Activated CD4-positive, alpha-beta T cell treated with anti-CD3 and anti-CD28 coated beads, Interleukin-2, amount 10 ng/mL, durations not matched to agents 24 days and 14 days (primary cell): ENCODE results near the gene SERPINB12. TPM values are rescaled to one million over a fixed set of nuclear protein-coding genes. Genes with fewer than 3 reads are reported as not detected.

Experiments
- DNase-seq: peaks from one replicate; pipeline ENCODE4 v3.0.0; 2022
- H3K27ac Mint-ChIP-seq: one replicate; pipeline ENCODE4 v1.8.0; 2022; ENCODE audit warnings: mild to moderate bottlenecking, mixed read lengths
- H3K27me3 Mint-ChIP-seq: one replicate; pipeline ENCODE4 v1.8.0; 2022; ENCODE audit warnings: mixed read lengths
- H3K36me3 Mint-ChIP-seq: one replicate; pipeline ENCODE4 v1.8.0; 2022; ENCODE audit warnings: low read depth, mild to moderate bottlenecking, mixed read lengths
- H3K4me1 Mint-ChIP-seq: one replicate; pipeline ENCODE4 v1.8.0; 2021; ENCODE audit warnings: mixed read lengths
- H3K4me3 Mint-ChIP-seq: one replicate; pipeline ENCODE4 v1.8.0; 2022; ENCODE audit warnings: mild to moderate bottlenecking, moderate library complexity, mixed read lengths
- H3K9me3 Mint-ChIP-seq: one replicate; pipeline ENCODE4 v1.8.0; 2021; ENCODE audit warnings: mixed read lengths
- intact Hi-C: fragments of 100-400 bp; cut with micrococcal nuclease; formaldehyde crosslinking; loops from one replicate; pipeline ENCODE4 v1.15.1; 2023
- total RNA-seq: library from RNA; stranded (reverse); gene quantifications from 2 replicates; pipeline ENCODE4 v1.2.3, GENCODE V29; 2022

The SERPINB12 gene
- total RNA-seq, 1 donor from 2014 or later, result not detected

DNA sequence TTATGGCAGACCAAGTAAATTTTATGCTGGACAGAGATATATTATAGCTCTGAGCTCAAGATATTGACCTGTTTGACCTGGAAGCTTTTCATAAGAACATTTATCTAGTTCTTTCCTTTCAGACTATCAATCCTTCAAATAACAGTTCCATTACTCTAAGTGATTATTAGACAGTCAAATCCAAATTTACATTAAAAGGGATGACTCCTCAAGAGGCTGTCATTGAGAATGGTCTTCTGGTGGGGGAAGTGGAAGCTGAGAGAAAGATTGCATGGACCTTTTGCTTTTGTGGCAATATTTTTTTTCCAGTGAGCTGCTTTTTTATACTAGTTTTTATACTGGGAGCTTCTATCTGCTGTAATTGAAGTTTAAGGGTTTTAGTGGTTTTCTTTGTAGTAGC, 14.9 kb upstream of the SERPINB12 start:
- Mint-ChIP-seq H3K36me3 (no peaks in the 10 kb centered on the region), H3K27me3 (peaks cover 20% of the 10 kb centered on the region), H3K4me1 (no peaks in the 10 kb centered on the region), H3K4me3 (no peak overlapping the region), H3K9me3 (no peaks in the 10 kb centered on the region), H3K27ac (no peak overlapping the region)
- no peak for DNase-seq
- intact Hi-C loops, result no loop called here

DNA sequence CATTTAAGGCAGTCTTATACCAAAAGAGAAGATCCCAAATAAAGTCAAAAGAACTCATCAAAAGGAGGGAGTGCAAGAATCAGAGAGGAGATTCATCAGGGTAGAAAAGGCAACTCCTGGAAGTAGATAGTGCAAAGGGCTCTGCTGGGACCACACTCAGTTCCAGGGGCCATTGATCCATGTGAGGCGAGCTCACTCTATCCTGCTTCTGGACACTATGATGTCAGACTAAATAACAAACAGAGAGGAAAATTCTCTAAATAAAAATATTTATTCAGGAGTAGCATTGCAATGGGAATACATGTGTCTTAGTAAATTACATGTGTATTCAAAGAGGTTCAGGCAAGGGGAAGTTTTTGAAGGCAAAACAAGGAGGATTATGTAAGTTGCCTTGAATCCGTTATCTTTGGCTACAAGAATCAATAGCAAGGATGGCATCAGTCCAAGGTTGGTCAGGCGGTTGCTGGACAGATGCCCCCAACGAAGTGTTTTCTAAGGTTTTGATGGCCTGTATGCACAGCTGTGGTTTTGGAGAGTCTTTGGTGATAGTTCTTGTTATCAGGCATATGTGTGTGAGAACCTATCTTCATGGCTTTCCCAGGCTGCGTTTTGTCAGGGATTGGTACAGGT, 13.2 kb upstream of the SERPINB12 start:
- intact Hi-C loops, result no loop called here
- H3K36me3 Mint-ChIP-seq, result no peaks in the 10 kb centered on the region
- H3K27ac Mint-ChIP-seq, result no peak overlapping the region
- no peaks in the 10 kb centered on the region for H3K9me3 Mint-ChIP-seq
- no peaks in the 10 kb centered on the region for H3K4me1 Mint-ChIP-seq
- no peak overlapping the region for H3K4me3 Mint-ChIP-seq
- DNase-seq, result peak; percentile 35
- H3K27me3 Mint-ChIP-seq, result peaks cover 16% of the 10 kb centered on the region

DNA sequence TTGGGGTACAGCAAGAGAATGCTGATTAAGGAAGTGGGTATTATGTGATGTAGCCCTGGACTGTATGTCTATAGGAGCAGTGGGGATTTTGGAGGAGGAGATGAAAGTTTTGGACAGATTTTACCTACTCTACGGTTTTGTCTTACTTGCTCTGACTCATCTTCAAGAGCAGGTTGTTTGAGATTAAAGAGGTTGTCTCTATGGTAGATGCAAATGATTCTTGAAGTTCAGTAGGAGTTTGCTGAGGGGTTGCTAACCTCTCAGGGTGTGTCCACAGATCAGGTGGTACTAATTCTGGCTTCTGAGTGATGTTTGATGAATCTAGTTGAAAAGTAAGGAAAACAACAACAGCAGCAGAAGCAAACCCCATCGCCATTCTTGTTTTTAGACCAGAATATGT, 9.7 kb upstream of the SERPINB12 start:
- H3K36me3 Mint-ChIP-seq, result no peaks in the 10 kb centered on the region
- peaks cover 2% of the 10 kb centered on the region for H3K4me1 Mint-ChIP-seq
- no peaks in the 10 kb centered on the region for H3K9me3 Mint-ChIP-seq
- no peak overlapping the region for H3K27ac Mint-ChIP-seq
- no peak overlapping the region for H3K4me3 Mint-ChIP-seq
- H3K27me3 Mint-ChIP-seq, result peaks cover 18% of the 10 kb centered on the region
- intact Hi-C loops, result no loop called here
- no peak for DNase-seq

DNA sequence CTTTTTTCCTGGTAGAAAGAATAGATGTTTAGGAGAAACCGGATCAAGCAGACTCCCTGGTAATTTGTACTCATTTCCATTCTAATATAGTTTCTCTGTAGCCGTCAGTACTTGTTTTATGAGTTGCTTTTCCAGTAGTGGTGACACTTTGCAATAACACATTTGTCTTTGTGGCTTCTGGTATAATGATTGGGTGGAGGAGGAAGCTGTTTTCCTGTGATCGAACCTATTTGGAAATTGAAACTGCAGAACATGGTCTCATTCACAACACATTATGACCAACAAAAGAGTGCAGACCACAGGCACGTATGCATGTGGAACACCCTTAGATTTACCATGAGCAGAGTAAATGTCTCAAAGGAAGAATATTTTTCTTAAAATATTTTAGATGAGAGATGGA, 7.6 kb upstream of the SERPINB12 start:
- Mint-ChIP-seq H3K4me3 (no peak overlapping the region), H3K9me3 (no peaks in the 10 kb centered on the region), H3K27ac (no peak overlapping the region)

DNA sequence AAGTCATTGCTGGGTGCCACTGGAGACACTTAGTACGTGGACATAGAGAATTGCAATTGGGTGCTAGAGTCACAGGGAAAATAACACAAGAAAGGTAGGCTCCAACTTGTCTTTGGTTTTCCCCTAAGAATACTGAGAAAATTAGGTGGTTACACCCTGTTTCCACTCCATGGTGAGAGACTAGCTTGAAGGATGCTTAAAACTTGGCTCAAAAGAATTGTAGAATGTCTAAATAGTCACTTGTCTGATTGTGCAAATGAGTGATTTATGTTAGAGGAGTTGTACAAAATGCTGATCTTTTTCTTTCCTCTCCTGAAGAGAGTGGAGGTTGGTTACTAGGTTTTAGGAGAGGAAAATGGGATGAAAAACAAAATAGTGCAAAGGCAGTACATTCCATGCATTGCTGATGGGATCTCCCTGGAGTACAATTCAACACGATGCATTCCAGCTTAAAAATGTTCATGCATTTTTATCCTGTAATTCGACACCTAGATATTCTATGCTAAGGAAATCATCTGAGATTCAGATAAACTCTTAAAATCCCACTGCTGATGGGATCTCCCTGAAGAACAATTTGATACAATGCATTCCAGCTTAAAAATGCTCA, 2.2 kb upstream of the SERPINB12 start:
- Mint-ChIP-seq H3K27ac (no peak overlapping the region), H3K4me3 (no peak overlapping the region), H3K36me3 (no peaks in the 10 kb centered on the region), H3K27me3 (peaks cover 27% of the 10 kb centered on the region), H3K4me1 (no peaks in the 10 kb centered on the region), H3K9me3 (no peaks in the 10 kb centered on the region)
- no peak for DNase-seq
- intact Hi-C loops, result no loop called here

More for the DNA sequence above, 7.6 kb upstream of the SERPINB12 start:
- peak; percentile 58 for DNase-seq
- intact Hi-C loops, result no loop called here
- H3K27me3 Mint-ChIP-seq, result peaks cover 11% of the 10 kb centered on the region
- peaks cover 2% of the 10 kb centered on the region for H3K4me1 Mint-ChIP-seq
- no peaks in the 10 kb centered on the region for H3K36me3 Mint-ChIP-seq

DNA sequence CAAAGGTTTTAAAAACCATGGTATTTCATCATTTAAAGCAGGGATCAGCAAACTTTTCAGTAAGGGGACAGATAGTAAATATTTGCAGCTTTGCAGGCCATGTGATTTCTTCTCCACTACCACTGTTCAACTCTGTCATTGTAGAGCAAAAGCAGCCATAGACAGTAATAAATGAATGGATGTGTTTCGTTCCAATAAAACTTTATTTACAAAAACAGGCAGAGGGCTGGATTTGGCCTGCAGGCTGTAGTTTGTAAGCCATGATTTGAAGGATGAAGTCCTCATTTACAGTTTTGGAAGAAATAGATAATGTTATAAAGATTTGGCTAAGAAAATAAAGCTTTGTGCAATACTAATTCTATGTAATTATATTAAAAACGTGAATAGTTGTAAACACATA, 1.8 kb downstream of the SERPINB12 start:
- DNase-seq, result no peak
- no peaks in the 10 kb centered on the region for H3K4me1 Mint-ChIP-seq
- H3K36me3 Mint-ChIP-seq, result no peaks in the 10 kb centered on the region
- no peaks in the 10 kb centered on the region for H3K9me3 Mint-ChIP-seq
- no peak overlapping the region for H3K27ac Mint-ChIP-seq
- intact Hi-C loops, result no loop called here
- H3K4me3 Mint-ChIP-seq, result no peak overlapping the region
- H3K27me3 Mint-ChIP-seq, result peaks cover 40% of the 10 kb centered on the region

DNA sequence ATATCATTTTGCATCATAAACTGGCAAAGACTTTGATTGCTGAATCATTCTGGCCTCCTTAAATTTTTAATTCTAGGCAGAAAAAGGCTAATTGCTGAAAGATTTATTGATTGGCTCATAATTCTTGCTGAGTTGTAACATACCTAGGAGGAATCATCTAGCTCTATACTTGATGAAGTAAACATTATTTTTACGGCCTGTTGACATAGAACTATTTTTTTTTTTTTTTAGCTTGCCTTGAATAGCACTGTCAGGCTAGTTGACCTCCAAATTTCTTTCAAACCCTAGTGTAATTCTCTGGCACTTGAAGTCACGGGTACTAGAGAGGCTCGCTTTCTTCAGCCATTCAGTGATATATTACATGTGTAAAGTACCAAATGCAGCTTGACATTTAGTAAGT, 2.8 kb downstream of the SERPINB12 start:
- H3K4me1 Mint-ChIP-seq, result no peaks in the 10 kb centered on the region
- H3K36me3 Mint-ChIP-seq, result no peaks in the 10 kb centered on the region
- H3K27ac Mint-ChIP-seq, result no peak overlapping the region
- H3K27me3 Mint-ChIP-seq, result peaks cover 40% of the 10 kb centered on the region
- H3K4me3 Mint-ChIP-seq, result no peak overlapping the region
- intact Hi-C loops, result no loop called here
- peak; percentile 21 for DNase-seq
- H3K9me3 Mint-ChIP-seq, result no peaks in the 10 kb centered on the region

DNA sequence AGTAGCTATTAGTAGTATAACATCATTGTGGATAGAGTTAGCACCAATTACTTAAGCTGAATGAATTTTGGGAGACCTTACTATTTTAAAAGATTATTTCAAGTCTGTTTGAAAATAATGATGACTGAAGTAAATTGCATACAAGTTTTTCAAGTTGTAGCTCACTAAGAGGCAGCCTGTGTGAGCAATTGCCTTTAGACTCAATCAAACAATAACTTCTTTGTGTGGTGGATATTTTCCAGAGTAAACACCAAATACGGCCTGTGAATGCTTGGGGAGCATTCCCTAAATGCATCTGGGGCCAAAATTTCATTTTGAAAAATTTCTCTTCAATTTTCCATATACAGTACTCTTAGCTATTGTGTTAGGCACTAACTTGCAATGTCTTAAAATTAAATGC, 7.9 kb downstream of the SERPINB12 start:
- DNase-seq, result no peak
- Mint-ChIP-seq H3K9me3 (no peaks in the 10 kb centered on the region), H3K4me3 (no peak overlapping the region), H3K27ac (no peak overlapping the region), H3K4me1 (no peaks in the 10 kb centered on the region), H3K36me3 (no peaks in the 10 kb centered on the region), H3K27me3 (peaks cover 17% of the 10 kb centered on the region)
- intact Hi-C loops, result no loop called here

DNA sequence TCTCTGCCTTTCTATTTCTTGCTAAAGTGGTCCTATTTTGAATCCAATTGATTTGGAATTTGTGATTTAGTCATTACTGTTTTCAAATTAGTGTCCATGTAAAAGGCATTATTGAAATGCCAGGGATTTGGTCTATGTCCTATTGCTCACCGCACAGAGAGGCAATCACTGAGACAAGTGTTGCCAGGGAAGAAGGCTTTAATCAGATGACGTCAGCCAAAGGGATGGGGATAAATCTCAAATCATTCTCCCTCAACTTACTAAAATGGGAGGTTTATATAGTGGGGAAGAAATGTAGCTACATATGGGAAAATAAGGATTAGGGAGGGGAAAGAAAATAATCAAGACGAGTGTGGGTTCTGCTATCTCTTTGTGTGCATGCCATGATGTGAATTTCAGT, 9.6 kb downstream of the SERPINB12 start:
- Mint-ChIP-seq H3K4me3 (no peak overlapping the region), H3K27ac (no peak overlapping the region), H3K36me3 (no peaks in the 10 kb centered on the region), H3K27me3 (peaks cover 9% of the 10 kb centered on the region), H3K4me1 (no peaks in the 10 kb centered on the region), H3K9me3 (no peaks in the 10 kb centered on the region)
- DNase-seq, result peak; percentile 7
- intact Hi-C loops, result no loop called here

DNA sequence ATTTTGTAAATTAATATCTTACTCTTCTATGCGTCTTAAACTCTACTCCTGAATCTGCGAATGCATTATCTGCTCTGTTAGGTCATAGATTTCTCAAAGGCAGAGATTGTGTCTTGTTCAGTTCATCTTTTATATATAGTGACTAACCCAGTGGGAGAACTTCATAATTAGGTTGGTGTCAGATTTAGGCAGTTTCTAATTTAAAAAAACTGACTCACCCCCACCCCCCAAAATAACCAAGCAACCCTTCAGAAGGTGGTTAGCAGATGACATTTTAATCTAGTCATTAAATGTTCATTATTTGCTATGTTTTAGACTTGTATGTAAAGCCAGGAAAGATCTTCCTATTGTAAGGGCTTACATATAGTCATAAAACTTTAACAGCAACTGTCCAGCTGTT, 10.4 kb downstream of the SERPINB12 start:
- Mint-ChIP-seq H3K4me1 (no peaks in the 10 kb centered on the region), H3K27ac (no peak overlapping the region), H3K9me3 (no peaks in the 10 kb centered on the region), H3K27me3 (peaks cover 6% of the 10 kb centered on the region), H3K36me3 (no peaks in the 10 kb centered on the region), H3K4me3 (no peak overlapping the region)
- DNase-seq, result peak; percentile 7
- intact Hi-C loops, result no loop called here

DNA sequence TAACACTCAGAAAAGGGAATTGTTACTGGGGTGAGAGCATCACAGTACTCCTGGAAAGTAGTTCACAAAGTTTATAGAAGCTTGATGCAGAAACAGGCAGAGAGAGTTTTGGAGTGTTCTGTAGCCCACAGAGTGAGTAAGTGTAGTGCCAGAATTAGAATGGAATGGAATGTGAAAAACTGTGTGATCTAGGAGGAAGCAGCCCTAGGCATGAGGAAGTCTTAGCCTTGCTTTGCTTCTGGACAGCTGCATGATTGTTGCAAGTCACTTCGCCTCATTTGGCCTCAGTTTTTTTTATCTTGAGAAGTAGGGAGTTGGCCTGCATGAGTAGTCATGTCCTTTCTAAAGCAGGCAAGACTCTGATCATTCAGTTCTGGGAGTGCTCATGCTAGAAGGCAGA, 10.9 kb downstream of the SERPINB12 start:
- no peak overlapping the region for H3K27ac Mint-ChIP-seq
- H3K4me3 Mint-ChIP-seq, result no peak overlapping the region
- peaks cover 5% of the 10 kb centered on the region for H3K27me3 Mint-ChIP-seq
- H3K36me3 Mint-ChIP-seq, result no peaks in the 10 kb centered on the region
- intact Hi-C loops, result no loop called here
- no peaks in the 10 kb centered on the region for H3K4me1 Mint-ChIP-seq
- DNase-seq, result peak; percentile 30
- H3K9me3 Mint-ChIP-seq, result no peaks in the 10 kb centered on the region

DNA sequence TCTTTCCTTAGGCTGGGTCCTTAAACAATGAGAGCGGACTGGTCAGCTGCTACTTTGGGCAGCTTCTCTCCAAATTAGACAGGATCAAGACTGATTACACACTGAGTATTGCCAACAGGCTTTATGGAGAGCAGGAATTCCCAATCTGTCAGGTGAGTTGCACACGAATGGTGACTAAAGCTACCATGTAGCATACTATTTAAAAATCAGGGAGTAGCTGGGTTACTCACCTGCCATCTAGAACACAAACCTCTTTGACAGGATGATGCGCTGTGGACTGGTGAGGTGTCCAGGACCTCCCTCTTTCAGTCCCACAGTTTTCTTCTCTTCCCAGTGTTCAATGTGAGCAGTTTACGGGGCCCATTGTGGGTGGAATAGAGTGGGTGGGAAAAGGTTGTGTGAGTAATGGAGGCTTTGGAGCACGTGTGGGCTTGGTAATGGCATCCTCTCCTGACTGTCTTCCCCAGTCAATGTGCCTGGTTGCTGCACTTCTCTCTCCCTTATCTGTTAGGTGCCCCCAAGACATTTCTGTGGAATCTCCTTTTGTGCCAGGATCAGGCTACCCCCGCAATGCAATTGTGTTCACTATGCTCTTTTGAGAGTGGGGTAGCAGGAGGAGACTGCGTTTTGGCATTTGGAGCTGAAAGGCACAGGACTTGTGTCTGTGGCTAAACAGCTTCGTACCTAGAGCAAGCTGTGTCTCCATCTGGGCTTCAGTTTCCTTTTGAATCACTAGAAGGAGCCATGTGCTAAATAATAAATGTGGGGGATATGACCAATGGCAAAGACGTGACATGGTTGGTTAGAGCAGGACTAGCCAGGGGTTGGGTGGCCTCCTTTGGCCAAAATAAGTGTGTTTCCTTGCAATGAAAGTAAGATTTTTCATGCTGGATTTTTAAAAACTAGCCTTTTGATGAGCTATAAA, 17.7 kb downstream of the SERPINB12 start:
- DNase-seq, result peak; percentile 34
- no peak overlapping the region for H3K27ac Mint-ChIP-seq
- H3K27me3 Mint-ChIP-seq, result peaks cover 6% of the 10 kb centered on the region
- H3K9me3 Mint-ChIP-seq, result no peaks in the 10 kb centered on the region
- no peaks in the 10 kb centered on the region for H3K4me1 Mint-ChIP-seq
- no peak overlapping the region for H3K4me3 Mint-ChIP-seq
- H3K36me3 Mint-ChIP-seq, result no peaks in the 10 kb centered on the region
- intact Hi-C loops, result no loop called here

DNA sequence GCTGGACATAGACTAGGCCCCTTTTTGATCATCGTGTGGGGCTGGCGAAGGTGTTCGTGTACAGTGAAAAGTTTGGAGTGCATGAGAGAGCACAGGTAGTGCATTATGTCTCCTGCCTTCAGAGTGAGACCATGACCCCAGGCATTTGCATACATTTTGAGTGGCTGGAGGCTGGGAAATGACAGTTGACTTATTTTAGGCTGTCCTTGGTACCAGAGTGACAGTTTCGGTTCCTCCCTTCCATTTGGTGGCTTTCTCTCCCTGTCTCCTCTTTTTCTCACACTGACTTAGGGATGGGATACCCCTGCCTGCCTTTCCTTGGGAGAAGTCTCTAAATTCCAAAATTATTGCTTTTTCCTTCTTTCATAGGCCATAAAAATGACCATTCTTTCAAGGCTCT, 20.1 kb downstream of the SERPINB12 start:
- intact Hi-C loops, result no loop called here
- H3K4me1 Mint-ChIP-seq, result no peaks in the 10 kb centered on the region
- no peaks in the 10 kb centered on the region for H3K9me3 Mint-ChIP-seq
- H3K36me3 Mint-ChIP-seq, result no peaks in the 10 kb centered on the region
- peaks cover 9% of the 10 kb centered on the region for H3K27me3 Mint-ChIP-seq
- DNase-seq, result peak; percentile 40
- H3K27ac Mint-ChIP-seq, result no peak overlapping the region
- no peak overlapping the region for H3K4me3 Mint-ChIP-seq

DNA sequence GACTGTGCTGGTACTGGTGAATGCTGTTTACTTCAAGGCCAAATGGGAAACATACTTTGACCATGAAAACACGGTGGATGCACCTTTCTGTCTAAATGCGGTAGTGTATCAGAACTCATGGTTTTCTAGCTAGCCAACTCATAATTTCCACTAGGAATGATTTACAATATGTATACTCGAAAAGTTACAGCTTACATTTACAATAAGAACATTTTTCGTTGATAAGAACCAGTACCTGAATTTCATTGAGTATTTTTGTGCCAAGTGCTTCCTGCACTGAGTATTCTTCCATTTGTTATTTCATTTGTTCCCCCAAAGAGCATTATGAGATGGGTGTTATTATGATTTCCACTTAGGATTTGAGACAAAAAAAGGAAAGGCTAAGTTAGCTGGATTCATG, 21.9 kb downstream of the SERPINB12 start:
- Mint-ChIP-seq H3K36me3 (no peaks in the 10 kb centered on the region), H3K27ac (no peak overlapping the region), H3K9me3 (no peaks in the 10 kb centered on the region), H3K4me1 (no peaks in the 10 kb centered on the region), H3K27me3 (peaks cover 7% of the 10 kb centered on the region), H3K4me3 (no peak overlapping the region)
- peak; percentile 10 for DNase-seq
- intact Hi-C loops, result no loop called here
